Measurements from ENCODE around the gene FCER2. TPM values are rescaled to one million over a fixed set of nuclear protein-coding genes. Genes with fewer than 3 reads are reported as not detected.
A peak's percentile ranks its signal among the peaks of the same experiment; 100 is the strongest.

The FCER2 gene
- total RNA-seq, 1 experiment from 2014 or later, result 0.15 TPM

GRCh38 chr19:7748756-7749155 lies 46.8 kb upstream of the FCER2 start:
- H3K9me3 ChIP-seq (ENCODE audit: control insufficient read depth, insufficient read depth, low read depth, low read length), result no peaks in the 10 kb centered on the region
- H3K4me3 ChIP-seq (ENCODE audit: low read depth in 2 of 2, low read length in 2 of 2), result no peak overlapping the region
- BruUV-seq (replicated peaks), result no TSS peak
- DNase-seq (ENCODE audit: low read depth, low spot score) (no peak), ATAC-seq (peak; percentile 73; the same call in 1 of the 2 replicates)
- no peak overlapping the region for H3K27ac ChIP-seq (ENCODE audit: low read length)
- intact Hi-C loops (cut with micrococcal nuclease; ENCODE audit: unreplicated experiment), result no loop called here
- POLR2A ChIA-PET, result no interaction called here
- H3K27me3 ChIP-seq (ENCODE audit: control insufficient read depth, insufficient read depth, low read length), result no peaks in the 10 kb centered on the region
- H3K36me3 ChIP-seq (ENCODE audit: control insufficient read depth, insufficient read depth, low read length), result no peaks in the 10 kb centered on the region
- no peaks in the 10 kb centered on the region for H3K4me1 ChIP-seq (ENCODE audit: control insufficient read depth, insufficient read depth, low read length)
- TF ChIP-seq POLR2AphosphoS5 (IDR thresholded peaks at IDR 0.05; ENCODE audit: low read depth, low read length) (no peak), CTCF (IDR thresholded peaks at IDR 0.05) (peak; percentile 45)
- CTCF ChIA-PET, result no interaction called here
- in situ Hi-C loops (cut with HindIII; ENCODE audit: low pct_unique_long_range_greater_than_20kb, low sequenced_read_pairs), result no loop called here

GRCh38 chr19:7748171-7748570 lies 46.2 kb upstream of the FCER2 start:
- intact Hi-C loops (cut with micrococcal nuclease; ENCODE audit: unreplicated experiment), result no loop called here
- CTCF ChIA-PET, result no interaction called here

More at GRCh38 chr19:7748171-7748570, 46.2 kb upstream of the FCER2 start:
- TF ChIP-seq SIN3A (IDR thresholded peaks at IDR 0.05; ENCODE audit: borderline replicate concordance, insufficient read depth, low read depth, low read length) (no peak), CTCF (IDR thresholded peaks at IDR 0.05) (no peak), POLR2AphosphoS5 (IDR thresholded peaks at IDR 0.05; ENCODE audit: low read depth, low read length) (no peak), TCF7L2 (IDR thresholded peaks at IDR 0.05; ENCODE audit: low read depth, low read length) (no peak), REST (IDR thresholded peaks at IDR 0.05; ENCODE audit: insufficient read depth in 1 of 2, low read depth in 2 of 2, low read length in 1 of 2) (no peak)
- DNase-seq (ENCODE audit: low read depth, low spot score), result no peak
- no peaks in the 10 kb centered on the region for H3K27me3 ChIP-seq (ENCODE audit: control insufficient read depth, insufficient read depth, low read length)
- no TSS peak for BruUV-seq (replicated peaks)
- POLR2A ChIA-PET, result no interaction called here
- no peak overlapping the region for H3K4me3 ChIP-seq (ENCODE audit: low read depth in 2 of 2, low read length in 2 of 2)
- no peaks in the 10 kb centered on the region for H3K9me3 ChIP-seq (ENCODE audit: control insufficient read depth, insufficient read depth, low read depth, low read length)
- no peaks in the 10 kb centered on the region for H3K36me3 ChIP-seq (ENCODE audit: control insufficient read depth, insufficient read depth, low read length)
- ATAC-seq, result no peak
- in situ Hi-C loops (cut with HindIII; ENCODE audit: low pct_unique_long_range_greater_than_20kb, low sequenced_read_pairs), result no loop called here
- no peaks in the 10 kb centered on the region for H3K4me1 ChIP-seq (ENCODE audit: control insufficient read depth, insufficient read depth, low read length)
- no peak overlapping the region for H3K27ac ChIP-seq (ENCODE audit: low read length)
